RPMI8226 (cell line): ENCODE results near the gene LPCAT1.
"Not testable (repeated sequence)": the region's sequence is repeated elsewhere in the genome, so short reads cannot be mapped to it uniquely, and the experiment has no call there.

Source experiments
- DNase-seq: peaks from one replicate; pipeline ENCODE4 v3.0.0-alpha.2; 2015

LPCAT1 gene

DNA sequence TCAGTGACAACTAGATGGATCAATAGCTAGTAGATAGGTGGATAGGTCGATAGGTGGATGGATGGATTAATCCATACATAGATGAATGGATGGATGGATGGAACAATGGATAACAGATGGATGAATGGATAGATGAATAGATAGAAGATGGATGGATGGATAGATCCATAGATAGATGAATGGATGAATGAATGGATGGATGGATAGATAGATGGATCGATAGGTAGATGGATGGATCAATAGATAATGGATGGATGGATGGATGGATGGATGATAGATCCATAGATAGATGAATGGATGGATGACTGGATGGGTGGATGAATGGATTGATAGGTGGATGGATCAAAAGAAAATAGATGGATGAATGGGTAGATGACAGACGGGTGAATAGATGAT, 83.7 kb downstream of the LPCAT1 start:
- DNase-seq: no peak

DNA sequence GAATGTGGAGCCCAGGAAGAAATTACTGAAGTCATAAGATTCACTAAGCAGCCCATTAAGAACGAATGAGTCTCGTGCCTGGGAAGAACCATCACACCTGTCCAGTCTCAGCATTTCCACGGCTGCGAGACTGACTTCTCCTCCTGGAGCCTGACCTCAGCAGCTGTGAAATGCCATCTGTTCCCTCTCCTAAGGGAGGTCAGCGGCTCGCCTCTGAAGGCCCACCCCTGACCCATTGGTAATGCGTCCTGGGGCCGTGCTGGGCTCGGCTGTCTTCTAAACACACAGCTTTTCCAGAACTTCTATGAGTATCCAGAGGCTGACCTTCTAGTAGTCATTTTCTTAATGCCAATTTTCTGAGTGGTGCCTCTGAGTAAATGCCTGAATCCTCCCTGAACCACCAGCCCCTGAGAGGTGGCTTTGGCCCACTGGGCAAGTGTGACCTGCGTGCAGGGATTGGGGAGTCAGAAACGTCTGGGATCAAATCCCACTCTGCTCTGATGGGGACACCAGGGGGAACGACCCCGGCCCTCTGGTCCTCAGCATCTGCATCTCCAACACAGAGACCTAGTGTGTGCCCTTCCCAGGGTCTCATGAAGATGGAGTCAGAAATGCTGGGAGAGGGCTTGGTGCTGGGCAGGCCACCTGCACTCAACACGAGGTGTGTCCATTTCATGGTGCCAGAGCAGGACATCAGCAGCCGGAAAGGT, 84.2 kb downstream of the LPCAT1 start:
- no peak for DNase-seq

DNA sequence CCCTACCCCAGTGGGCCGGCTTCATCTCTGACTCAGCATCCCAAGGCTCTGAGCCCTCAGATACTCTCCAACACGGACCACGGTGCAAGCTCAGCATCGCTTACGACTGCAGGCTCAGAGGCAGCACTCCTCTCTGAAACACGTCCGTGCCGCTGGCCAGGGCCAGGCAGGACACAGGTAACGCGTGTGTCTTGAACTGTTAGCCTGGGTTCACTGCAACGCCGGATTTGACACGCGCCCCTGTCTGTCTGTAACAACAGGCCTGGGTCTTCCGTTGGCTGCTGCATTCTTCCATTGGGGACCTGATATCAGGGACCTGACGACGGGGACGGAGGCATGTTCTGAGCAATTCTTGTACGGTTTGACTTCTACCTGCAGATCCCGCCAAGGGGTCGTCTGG, 84.9 kb downstream of the LPCAT1 start:
- DNase-seq: no peak

DNA sequence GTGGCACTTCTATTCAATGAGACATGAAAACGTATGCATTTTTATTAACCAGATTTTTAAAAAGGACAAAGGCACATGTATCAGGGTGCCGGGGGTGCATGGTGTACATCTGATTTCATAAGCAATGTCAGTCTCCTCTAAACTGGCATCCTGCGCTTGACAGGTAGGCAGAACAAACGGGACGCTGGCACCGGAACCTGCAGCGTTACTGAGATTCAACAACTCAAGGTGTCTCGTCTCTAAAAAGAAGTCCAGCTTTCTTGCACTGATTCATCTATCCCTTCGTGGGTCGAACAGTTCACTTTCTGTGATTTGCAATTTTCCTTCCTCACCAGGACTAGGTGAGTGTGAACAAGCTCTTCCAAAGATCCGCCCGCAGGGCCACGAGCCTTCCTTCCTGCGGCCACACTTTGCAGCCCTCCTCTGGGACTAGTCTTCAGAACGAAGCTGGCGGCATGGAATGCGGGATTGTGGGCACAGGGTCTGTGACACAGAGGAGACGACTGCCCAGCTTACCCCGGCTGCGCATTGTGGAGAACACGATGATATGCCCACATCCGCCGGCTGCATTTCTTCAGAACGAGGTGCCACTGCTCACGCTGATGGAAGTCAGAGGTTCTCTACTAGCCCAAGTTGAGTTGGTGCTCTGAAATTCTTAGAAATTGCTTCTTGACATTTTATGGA, 85.7 kb downstream of the LPCAT1 start:
- no peak for DNase-seq

DNA sequence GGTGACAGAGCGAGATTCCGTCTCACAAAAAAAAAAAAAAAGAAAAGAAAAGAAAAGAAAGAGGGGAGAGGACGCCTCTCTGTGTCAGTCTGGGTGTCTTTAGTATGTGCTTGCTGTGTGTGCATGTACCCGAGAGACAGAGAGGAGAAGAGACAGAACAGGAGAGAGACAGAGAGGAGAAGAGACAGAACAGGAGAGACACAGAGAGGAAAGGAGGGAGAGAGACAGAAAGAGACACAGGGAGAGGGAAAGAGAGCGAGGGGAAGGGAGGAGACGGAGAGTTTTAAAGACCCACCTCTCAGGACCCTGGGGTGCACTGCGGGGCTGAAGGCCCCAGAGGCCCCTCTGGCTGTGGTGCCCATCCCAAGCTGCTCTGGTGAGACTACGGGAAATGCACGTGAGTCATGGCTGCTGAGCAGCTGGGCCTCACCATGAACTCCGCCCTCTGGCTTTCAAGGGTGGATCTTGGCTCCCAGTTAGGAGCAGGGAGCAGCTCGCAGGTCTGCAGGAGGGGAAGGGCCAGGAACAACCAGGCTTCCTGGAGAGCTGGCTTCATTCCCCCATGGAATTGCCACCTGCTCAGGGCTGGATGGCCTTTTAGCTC, 86.4 kb downstream of the LPCAT1 start:
- no peak for DNase-seq

DNA sequence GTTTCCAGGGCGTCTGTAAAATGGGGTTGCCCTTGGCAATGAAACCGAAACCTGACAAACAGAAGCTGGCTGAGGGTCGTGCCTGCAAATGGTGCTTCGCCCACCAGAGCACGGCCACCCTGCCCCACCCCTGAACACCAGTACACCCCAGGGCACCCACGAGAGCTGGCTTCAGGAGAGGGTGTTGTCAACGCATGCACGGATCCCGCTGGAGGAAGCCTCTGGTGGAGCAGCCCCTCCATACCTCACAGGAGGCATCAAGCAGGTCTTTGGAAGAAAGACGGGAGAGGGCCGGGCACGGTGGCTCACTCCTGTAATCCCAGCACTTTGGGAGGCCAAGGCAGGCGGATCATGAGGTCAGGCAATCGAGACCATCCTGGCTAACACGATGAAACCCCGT, 87.1 kb downstream of the LPCAT1 start:
- DNase-seq: no peak

DNA sequence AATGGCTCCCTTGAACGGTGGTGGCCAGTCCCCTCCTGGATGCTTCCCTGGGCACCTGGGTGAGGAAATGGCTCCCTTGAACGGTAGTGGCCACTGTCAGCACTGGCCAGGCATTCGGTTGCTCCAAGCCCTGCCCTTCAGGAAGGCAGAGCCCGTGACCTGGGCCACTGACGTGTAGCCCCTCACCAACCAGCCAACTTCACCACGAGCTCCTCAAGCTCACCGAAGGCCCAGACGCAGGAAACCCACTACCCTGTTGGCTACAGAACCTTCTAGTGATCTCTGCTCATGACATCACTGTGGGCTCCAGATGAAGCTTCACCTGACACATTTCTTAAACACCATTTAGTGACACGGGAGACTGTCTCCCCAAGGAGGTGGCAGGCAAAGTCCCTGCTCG, 87.7 kb downstream of the LPCAT1 start:
- no peak for DNase-seq

DNA sequence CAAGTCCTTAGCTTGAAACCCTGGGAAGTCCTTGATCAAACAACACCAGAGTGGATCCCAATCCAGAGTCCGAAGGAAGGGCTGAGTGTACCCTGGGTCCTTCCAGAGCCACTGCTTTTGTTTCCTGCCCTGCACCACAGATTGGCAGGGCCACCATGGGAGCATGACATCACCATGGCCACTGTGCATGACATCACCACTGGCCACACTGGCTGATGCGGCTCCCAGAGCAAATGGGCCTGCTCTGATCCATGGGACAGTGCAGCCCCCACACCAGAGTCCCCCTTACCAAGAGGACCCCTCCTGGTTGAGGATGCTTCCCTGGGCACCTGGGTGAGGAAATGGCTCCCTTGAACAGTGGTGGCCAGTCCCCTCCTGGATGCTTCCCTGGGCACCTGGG, 88.4 kb downstream of the LPCAT1 start:
- no peak for DNase-seq

DNA sequence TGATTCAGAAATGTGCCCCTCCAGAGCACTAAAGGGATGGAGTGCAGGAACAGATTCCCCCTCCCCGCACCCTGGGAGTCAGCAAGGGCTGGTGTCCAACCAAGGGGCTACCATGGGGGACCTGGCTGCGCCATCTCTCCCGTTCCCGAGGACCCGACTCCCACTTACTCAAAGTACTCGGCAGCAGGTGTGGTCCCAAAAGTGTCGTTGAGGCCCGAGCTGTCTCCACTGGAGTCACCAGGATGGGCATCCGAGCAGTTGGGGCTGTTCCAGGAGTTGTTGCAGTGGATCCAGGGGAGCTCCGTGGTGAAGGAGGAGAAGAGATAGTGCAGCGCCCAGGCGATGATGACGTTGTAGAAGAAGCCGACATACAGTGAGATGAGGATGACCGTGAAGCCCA, 91.5 kb downstream of the LPCAT1 start:
- no peak for DNase-seq

DNA sequence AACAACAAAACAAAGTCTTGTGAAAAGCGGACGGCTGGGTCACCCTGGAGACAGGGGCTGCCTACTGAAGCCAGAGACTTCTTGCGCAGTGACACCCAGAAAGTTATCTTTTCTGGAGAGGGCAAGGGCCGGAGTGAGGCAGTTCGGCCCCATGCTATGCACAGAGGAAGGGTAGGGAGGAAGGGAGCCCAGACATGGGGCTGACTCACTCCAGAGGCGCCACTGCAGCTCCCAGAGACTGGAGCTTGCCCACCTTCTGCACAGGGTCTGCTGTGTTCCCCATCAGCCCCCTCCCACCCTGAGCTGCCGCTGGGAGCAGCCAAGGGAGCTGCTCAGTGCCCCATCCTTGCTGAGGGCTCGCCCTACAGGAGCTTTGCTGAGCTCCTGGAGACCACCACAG, 91.9 kb downstream of the LPCAT1 start:
- DNase-seq: no peak

DNA sequence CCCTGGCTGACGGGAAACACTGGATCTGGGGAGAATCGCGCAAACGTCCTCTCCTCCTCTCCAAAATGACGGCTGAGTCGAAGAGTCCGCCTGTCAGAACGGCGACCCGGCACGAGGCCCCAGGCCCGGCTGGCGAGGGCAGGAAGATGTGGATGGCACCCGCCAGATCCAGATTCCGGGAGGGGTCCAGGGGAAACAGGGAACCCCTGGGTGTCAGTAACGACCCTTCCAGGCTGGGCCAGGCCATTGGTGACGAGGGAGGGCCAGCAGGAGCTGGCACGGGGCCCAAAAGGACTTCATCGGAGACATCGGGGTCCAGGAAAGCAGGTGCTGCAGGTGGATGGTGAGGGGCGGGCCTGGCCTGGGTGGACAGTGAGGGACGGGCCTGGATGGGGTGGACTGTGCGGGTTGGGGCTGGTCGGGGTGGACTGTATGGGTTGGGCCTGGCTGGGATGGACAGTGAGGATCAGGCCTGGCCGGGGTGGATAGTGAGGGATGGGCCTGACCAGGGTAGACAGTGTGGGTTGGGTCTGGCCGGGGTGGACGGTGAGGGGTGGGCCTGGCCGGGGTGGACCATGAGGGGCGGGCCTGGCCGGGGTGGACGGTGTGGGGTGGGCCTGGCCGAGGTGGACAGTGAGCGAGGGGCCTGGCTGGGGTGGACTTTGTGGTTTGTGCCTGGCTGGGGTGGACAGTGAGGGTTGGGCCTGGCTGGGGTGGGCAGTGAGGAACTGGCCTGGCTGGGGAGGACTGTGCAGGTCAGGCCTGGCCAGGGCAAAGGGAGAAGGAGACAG, 92.5 kb downstream of the LPCAT1 start:
- DNase-seq: no peak

DNA sequence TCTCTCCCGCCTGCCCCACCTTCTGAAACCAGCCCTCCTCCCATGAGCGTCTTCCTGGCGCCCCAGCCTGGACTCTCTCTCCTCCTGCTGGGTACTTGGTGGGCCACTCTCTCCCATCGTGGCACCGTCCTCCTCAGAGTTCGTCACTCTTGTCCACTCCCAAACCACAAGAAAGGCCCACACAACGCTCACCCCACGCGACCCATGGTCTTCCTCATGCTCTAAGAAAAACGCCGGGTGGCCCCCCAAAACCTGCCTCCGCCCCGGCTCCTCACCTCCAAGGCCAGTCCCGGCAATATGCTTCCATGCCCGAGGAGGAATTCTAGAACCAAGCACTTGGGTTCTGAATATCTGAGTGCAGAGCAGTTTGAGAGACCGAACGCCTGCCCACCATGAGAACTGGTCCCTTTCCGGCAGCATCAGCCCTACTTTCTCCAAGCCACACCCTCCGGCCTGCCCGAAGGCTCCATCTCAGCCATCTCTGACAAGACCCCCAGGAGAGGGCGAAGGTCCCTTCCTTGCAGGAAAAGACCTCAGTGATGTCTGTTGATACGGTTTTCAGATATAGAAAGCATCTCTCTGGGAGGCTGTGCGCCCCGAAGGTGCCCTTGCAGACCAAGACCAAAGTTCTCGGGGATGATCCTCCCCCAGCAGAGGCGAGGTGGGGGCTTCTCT, 93.5 kb downstream of the LPCAT1 start:
- no peak for DNase-seq

DNA sequence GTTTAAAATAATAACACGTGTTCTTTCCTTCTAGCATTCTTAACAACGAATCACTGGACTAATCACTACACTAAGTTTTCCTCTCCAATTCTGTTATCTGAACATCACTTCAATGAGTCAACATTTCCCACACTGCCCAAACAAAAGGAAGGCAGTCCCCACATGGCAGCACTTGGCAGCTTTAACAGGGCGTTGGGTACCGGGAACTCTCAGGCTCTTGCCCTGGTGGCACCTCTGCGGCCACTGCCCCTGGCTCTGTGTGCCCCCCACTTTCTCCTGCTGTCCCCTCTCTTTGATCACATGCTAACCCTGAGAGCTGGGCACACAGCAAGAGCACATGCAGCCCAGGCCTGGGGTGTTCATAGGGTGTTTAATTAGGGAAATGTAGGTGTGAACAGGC, 94.3 kb downstream of the LPCAT1 start:
- DNase-seq: no peak

DNA sequence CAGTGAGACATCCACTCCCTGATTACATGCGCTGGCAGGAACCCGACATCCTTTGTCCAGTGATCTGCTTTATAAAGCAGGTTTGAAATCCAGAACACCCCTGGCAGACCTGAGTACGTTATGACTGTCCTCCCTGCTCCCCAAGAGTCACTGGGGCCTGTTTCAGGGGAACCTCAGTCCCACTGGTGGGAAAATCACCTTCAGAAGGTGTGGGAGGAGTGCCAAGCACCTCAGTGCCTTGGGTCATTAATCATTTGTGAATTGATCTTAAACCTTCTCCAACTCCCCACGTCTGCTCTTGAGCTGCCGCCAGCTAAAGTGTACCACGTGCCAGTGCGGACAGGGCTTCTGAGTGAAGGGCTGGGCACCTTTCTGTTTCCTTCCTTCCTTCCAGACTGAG, 94.7 kb downstream of the LPCAT1 start:
- no peak for DNase-seq

DNA sequence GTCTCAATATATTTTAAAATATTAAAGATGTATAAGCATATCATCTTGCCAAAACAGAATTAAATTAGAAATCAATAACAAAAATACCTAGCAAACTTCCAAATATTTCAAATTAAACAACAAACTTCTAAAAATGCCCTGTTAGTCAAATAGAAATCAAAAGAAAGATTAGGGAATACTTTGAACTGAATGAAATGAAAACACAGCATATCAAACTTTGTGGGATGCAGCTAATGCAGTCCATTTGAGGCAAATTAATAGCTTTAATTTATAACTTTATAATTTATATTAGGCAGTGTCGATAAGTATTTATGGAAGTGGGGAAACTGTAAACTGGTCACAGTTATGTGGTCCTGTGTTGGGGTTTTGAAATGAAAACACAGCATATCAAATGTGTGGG, 95.7 kb downstream of the LPCAT1 start:
- DNase-seq: no peak

DNA sequence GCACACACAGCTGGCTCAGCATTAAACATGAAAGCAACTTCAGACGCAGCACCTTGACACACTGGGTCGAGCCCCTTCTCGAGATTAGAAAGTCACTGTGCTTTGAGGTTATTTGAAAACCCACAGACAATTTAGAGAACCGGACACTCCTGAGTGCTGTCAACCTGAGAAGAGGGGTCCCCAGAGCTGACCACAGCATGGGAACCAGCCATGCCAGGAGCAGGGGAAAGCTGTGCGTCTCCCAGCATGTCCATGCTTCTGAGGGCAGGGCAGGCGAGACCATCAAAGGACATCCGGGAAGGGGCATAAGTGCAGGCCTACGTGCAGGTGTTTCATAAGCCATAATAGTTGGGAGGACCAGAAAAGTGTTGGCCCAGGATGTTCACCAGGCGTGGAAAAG, 99.0 kb downstream of the LPCAT1 start:
- DNase-seq: no peak

DNA sequence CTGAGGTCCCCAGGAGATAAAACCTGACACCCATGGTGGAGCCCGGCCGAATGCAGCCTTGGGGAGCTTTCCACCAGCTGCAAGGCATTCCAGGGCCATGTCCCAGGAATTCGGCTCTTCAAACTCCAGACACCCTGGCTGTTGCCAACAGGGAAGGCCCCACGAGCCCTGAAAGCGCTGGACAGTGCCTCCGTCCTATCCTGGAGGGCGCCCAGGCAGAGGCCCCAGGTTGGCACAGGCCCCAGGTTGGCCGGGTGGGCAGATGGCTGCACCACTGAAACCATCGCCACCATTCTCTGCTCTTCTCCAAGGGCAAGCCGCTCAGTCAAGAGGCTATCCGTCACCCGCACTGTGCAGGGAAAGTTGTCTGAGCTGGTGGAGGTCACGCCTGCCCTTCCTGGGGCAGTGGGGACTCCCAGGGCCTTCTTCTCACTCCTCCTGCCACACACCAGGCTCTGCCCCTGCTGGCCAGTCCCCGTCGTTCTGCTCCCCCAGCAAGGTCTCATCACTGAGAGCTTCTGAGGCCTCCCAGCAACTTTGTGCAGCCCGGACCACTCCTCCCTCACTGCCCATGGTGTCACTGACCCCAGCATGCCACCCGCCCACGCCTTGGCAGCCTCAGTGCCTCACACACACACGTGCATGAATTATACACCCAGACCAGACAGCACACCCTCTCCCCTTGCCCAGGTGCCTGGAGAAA, 99.7 kb downstream of the LPCAT1 start:
- no peak for DNase-seq

DNA sequence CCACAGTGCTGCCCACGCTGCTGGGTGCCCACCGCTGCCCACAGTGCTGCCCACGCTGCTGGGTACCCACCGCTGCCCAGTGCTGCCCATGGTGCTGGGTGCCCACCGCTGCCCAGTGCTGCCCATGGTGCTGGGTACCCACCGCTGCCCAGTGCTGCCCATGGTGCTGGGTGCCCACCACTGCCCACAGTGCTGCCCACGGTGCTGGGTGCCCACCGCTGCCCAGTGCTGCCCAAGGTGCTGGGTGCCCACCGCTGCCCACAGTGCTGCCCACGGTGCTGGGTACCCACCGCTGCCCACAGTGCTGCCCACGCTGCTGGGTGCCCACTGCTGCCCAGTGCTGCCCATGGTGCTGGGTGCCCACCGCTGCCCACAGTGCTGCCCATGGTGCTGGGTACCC, 101.2 kb downstream of the LPCAT1 start:
- DNase-seq: not testable (repeated sequence)

DNA sequence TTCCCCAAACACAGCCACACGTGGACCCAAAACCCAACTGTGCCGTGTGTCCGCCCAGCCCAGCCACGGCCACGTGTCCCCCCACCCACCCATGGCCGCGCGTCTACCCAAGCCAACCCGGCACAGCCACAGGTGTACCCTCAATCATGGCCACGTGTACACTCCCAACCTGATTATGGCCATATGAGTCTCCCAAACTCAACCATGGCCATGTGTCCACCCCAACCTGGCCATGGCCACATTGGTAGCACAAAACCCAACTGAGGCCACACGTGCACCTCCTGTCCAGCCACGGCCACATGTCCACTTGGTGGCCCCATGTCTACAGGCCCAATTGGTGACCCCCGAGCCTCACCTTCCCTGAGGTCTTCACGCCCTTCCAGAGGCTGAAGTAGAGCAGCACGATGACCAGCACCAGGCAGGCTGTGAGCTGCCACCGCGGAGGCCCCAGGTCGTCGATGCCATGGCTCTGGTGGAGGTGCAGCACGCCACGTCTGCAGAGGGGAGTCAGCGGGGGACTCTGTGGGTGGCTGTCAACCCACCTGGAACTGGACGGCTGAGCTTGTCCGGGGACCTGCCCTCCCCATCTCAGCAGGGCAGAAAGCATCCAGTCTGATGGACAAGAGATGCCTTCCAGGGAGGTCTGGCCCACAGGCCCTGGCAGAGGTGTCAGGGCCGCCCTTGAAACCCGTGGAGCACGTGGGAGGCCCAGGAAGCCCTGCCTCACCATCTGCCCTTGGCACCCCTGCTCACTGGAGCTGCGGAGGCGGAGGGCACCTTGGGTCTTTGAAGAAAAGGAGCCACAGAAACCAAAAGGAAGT, 102.0 kb downstream of the LPCAT1 start:
- no peak for DNase-seq

DNA sequence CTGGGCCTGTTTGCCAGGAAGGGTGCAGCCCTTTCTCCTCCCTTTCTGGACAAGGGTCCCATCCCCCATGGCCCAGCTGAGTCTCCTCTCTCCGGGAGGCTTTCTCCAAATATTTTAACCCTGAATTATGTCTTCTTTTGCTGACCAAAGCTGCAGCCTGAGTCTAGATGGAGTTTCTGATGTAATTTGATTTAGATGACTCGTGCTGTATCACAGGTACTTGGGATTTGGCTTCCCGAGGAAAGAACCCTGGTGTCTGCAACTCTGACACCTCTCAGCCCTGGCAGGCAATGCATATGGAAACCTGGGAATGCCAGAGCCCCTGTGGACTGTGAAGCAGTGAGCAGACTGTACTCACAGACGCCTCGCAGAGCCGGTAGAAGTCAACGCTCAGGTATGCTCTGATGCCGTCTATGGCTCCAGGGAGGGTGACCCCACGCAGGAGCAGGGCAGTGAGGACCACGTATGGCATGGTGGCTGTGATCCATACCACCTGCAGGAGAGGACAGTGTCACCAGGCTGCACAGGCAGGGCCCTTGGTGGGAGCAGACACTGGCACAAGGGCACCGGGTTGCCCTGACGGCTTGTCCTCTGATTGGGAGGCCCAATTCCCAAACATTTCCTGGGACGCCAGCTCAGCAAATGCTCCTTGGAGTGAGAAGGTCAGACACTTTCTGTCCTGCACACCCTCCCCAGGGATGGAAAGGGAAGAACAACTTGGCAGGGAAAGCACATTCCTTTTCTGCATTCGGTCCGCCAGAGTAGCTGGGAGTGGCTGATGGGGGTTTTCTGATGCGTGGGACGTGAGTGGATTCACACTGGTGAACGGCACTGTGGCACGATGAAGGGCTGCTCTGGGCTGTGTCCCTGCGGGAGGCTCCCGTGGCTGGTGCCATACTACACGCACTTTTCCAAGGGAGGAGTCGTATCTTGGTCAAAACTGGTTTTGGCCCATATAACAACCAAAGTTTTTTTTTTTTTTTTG, 103.3 kb downstream of the LPCAT1 start:
- no peak for DNase-seq
